ENCODE measurements around the gene ERMARD.
A peak's percentile ranks its signal among the peaks of the same experiment; 100 is the strongest.

Gene ERMARD

DNA sequence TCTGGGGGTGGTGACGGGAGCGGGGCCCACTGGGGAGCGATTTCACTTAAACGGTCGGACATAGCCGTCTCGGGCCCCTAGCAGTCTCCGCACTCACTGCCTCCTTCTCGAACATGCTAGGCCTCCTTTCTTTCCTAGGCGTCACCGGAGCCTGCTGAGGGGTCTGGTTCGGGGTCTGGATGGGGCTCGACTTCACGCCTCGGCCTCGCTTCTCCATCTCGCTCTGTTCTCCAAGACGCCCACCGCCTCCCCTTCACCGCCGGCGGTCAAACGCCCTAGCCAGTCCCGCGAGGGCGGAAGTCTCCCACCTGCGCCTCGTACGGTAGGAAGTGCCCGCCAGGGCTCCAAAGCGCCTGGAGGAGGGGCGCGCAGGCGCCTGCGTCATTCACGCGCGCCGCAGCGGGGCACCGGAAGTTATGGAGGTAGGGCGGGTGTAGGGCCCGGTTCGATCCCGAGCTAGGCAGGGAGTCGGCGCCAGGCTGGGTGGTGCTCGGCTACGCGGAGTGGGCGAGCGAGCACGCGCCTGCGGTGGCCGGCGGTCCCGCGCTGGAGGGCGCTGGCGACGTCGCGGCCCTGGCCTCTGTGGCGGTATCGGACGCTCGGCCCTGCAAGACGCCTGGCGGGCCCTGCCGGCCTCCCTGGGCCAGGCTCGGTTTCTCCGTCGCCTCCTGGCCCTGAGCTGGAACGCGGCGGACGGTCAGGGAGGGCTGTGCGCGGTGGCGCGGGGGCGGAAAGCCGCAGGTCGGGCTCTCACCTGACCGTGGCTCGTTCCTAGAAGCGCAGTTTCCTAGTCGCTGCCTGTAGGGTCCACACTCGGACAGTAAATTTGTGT, at the start of gene ERMARD, which contains the start of gene DYNLT2:
ERMARD (plus strand) TSS at position 381 of the 832 bp plus-strand sequence; CDS start at position 417, 36 bp downstream.
DYNLT2 (minus strand) TSS at position 331 of the 832 bp plus-strand sequence; CDS start at position 217, 114 bp downstream.
- TF ChIP-seq, protein P1, sequence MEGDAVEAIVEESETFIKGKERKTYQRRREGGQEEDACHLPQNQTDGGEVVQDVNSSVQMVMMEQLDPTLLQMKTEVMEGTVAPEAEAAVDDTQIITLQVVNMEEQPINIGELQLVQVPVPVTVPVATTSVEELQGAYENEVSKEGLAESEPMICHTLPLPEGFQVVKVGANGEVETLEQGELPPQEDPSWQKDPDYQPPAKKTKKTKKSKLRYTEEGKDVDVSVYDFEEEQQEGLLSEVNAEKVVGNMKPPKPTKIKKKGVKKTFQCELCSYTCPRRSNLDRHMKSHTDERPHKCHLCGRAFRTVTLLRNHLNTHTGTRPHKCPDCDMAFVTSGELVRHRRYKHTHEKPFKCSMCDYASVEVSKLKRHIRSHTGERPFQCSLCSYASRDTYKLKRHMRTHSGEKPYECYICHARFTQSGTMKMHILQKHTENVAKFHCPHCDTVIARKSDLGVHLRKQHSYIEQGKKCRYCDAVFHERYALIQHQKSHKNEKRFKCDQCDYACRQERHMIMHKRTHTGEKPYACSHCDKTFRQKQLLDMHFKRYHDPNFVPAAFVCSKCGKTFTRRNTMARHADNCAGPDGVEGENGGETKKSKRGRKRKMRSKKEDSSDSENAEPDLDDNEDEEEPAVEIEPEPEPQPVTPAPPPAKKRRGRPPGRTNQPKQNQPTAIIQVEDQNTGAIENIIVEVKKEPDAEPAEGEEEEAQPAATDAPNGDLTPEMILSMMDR (IDR thresholded peaks at IDR 0.05; ENCODE audit: low read length, missing control alignments): no peak
- H3K4me3 ChIP-seq (replicated peaks; ENCODE audit: low read depth, low read length): peak within 1 kb of the TSS; percentile 92
- DNase-seq (ENCODE audit: low read depth): peak; percentile 95

- TF ChIP-seq, protein P1 (IDR thresholded peaks at IDR 0.05; ENCODE audit: low read length, missing control alignments): no peak
- H3K4me3 ChIP-seq (replicated peaks; ENCODE audit: low read depth, low read length): peak within 1 kb of the TSS; percentile 90
- DNase-seq (ENCODE audit: low read depth): peak; percentile 97
Observed at GRCh38 chr6:169701954-169702839, 49.2 kb upstream of the ERMARD start, which contains the start of the genes C6orf120 and WDR27. TSS of gene C6orf120 (plus strand) at chr6:169702126. CDS start at chr6:169702460, 334 bp downstream. TSS of gene WDR27 (minus strand) at chr6:169702029. CDS start at chr6:169689005, 13,024 bp downstream.

DNA sequence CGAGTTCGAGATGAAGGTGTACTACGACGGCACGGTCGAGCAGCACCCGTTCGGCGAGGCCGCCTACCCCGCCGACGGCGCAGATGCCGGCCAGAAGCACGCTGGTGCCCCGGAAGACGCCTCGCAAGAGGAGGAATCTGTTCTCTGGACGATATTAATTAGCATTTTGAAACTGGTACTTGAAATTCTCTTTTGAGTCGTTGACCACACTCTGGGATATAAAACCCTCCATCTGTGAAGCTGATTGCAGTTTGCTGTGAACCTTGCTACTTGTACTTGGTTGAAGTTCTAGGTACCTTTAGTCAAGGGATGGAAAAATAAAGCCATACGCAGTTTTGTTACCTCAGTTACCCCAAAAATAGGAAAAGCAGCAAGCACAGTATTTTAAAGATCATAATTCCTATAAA, 48.6 kb upstream of the ERMARD start:
- TF ChIP-seq, protein P1 (IDR thresholded peaks at IDR 0.05; ENCODE audit: low read length, missing control alignments): no peak
- H3K4me3 ChIP-seq (replicated peaks; ENCODE audit: low read depth, low read length): peak overlapping the region; percentile 90
- DNase-seq (ENCODE audit: low read depth): no peak

- no peak for DNase-seq (ENCODE audit: low read depth)
Observed at GRCh38 chr6:169707772-169708171, 43.6 kb upstream of the ERMARD start.

GRCh38 chr6:169709293-169709692, 42.1 kb upstream of the ERMARD start:
- DNase-seq (ENCODE audit: low read depth): no peak
- TF ChIP-seq, protein P1 (IDR thresholded peaks at IDR 0.05; ENCODE audit: low read length, missing control alignments): no peak
- H3K4me3 ChIP-seq (replicated peaks; ENCODE audit: low read depth, low read length): no peak overlapping the region

More at GRCh38 chr6:169707772-169708171, 43.6 kb upstream of the ERMARD start:
- no peak overlapping the region for H3K4me3 ChIP-seq (replicated peaks; ENCODE audit: low read depth, low read length)
- TF ChIP-seq, protein P1 (IDR thresholded peaks at IDR 0.05; ENCODE audit: low read length, missing control alignments): no peak

- no peak for DNase-seq (ENCODE audit: low read depth)
- H3K4me3 ChIP-seq (replicated peaks; ENCODE audit: low read depth, low read length): no peak overlapping the region
- TF ChIP-seq, protein P1 (IDR thresholded peaks at IDR 0.05; ENCODE audit: low read length, missing control alignments): no peak
Observed at GRCh38 chr6:169710009-169710408, 41.4 kb upstream of the ERMARD start.
